ENCODE data around the gene MTR.

Gene MTR

GRCh38 chr1:236921610-236922009, 126.5 kb downstream of the MTR start:
- no peak for TF ChIP-seq CTCF (IDR thresholded peaks at IDR 0.05; ENCODE audit: low read depth, low read length)
- Histone ChIP-seq H3K27ac (no peak overlapping the region), H3K4me3 (ENCODE audit: low read depth, low read length) (no peak overlapping the region), H3K9me3 (ENCODE audit: severe bottlenecking) (peaks cover 6% of the 10 kb centered on the region), H3K36me3 (no peaks in the 10 kb centered on the region), H3K27me3 (ENCODE audit: insufficient read depth, low read depth, severe bottlenecking) (no peaks in the 10 kb centered on the region)
- no peak for DNase-seq

- no peak overlapping the region for H3K4me3 ChIP-seq (ENCODE audit: low read depth, low read length)
- H3K27me3 ChIP-seq (ENCODE audit: insufficient read depth, low read depth, severe bottlenecking): no peaks in the 10 kb centered on the region
- DNase-seq: no peak
- H3K27ac ChIP-seq: no peak overlapping the region
- TF ChIP-seq CTCF (IDR thresholded peaks at IDR 0.05; ENCODE audit: low read depth, low read length): no peak
- H3K9me3 ChIP-seq (ENCODE audit: severe bottlenecking): peaks cover 6% of the 10 kb centered on the region
- H3K36me3 ChIP-seq: no peaks in the 10 kb centered on the region
Measured at GRCh38 chr1:236922190-236922589, 127.1 kb downstream of the MTR start.

GRCh38 chr1:236925386-236925785, 130.3 kb downstream of the MTR start:
- no peak overlapping the region for H3K27ac ChIP-seq
- no peaks in the 10 kb centered on the region for H3K36me3 ChIP-seq
- DNase-seq: no peak
- TF ChIP-seq CTCF (IDR thresholded peaks at IDR 0.05; ENCODE audit: low read depth, low read length): no peak
- no peaks in the 10 kb centered on the region for H3K9me3 ChIP-seq (ENCODE audit: severe bottlenecking)
- H3K4me3 ChIP-seq (ENCODE audit: low read depth, low read length): no peak overlapping the region
- no peaks in the 10 kb centered on the region for H3K27me3 ChIP-seq (ENCODE audit: insufficient read depth, low read depth, severe bottlenecking)

- no peak overlapping the region for H3K4me3 ChIP-seq (ENCODE audit: low read depth, low read length)
- TF ChIP-seq CTCF (IDR thresholded peaks at IDR 0.05; ENCODE audit: low read depth, low read length): no peak
- no peak overlapping the region for H3K27ac ChIP-seq
- H3K9me3 ChIP-seq (ENCODE audit: severe bottlenecking): peaks cover 5% of the 10 kb centered on the region
- no peaks in the 10 kb centered on the region for H3K36me3 ChIP-seq
- H3K27me3 ChIP-seq (ENCODE audit: insufficient read depth, low read depth, severe bottlenecking): no peaks in the 10 kb centered on the region
- no peak for DNase-seq
Measured at GRCh38 chr1:236930503-236930902, 135.4 kb downstream of the MTR start.

- Histone ChIP-seq H3K4me3 (ENCODE audit: low read depth, low read length) (no peak overlapping the region), H3K27ac (no peak overlapping the region), H3K9me3 (ENCODE audit: severe bottlenecking) (no peaks in the 10 kb centered on the region), H3K36me3 (no peaks in the 10 kb centered on the region), H3K27me3 (ENCODE audit: insufficient read depth, low read depth, severe bottlenecking) (no peaks in the 10 kb centered on the region)
- no peak for DNase-seq
- no peak for TF ChIP-seq CTCF (IDR thresholded peaks at IDR 0.05; ENCODE audit: low read depth, low read length)
Measured at GRCh38 chr1:236938760-236939159, 143.7 kb downstream of the MTR start.

GRCh38 chr1:236942431-236942830, 147.3 kb downstream of the MTR start:
- Histone ChIP-seq H3K27me3 (ENCODE audit: insufficient read depth, low read depth, severe bottlenecking) (no peaks in the 10 kb centered on the region), H3K36me3 (no peaks in the 10 kb centered on the region), H3K4me3 (ENCODE audit: low read depth, low read length) (no peak overlapping the region), H3K27ac (no peak overlapping the region), H3K9me3 (ENCODE audit: severe bottlenecking) (no peaks in the 10 kb centered on the region)
- no peak for DNase-seq
- TF ChIP-seq CTCF (IDR thresholded peaks at IDR 0.05; ENCODE audit: low read depth, low read length): no peak

All from WERI-Rb-1 (cell line).